WI38 (cell line): Measurements from ENCODE around the gene ZNF616.

Experiments
- H3K4me3 ChIP-seq: 2 replicates; pipeline ENCODE4 v1.5.1; 2011; ENCODE audit warnings: low read depth, mild to moderate bottlenecking, control low read depth, low read length
- TF ChIP-seq, protein P1 (sequence below): IDR thresholded peaks from 2 replicates; pipeline ENCODE4 v1.5.1; 2012; ENCODE audit warnings: low read depth, mild to moderate bottlenecking, control low read depth, low read length

The ZNF616 gene

DNA sequence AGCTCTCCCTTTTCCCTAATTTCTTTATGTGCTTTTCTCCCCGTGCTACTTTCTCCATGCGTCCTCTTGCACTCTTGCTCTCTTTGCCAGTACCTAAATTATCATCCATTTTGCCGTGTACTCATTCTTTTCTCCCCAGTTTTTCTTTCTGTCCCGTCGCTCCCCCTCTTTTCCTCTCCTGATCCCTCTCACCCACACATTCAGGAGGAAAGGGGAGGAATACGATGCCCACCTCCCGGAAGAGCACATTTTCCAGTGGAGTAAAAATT is 821 bp downstream of the ZNF616 start:
- peak overlapping the region; percentile 97 for H3K4me3 ChIP-seq
- TF ChIP-seq, protein P1, sequence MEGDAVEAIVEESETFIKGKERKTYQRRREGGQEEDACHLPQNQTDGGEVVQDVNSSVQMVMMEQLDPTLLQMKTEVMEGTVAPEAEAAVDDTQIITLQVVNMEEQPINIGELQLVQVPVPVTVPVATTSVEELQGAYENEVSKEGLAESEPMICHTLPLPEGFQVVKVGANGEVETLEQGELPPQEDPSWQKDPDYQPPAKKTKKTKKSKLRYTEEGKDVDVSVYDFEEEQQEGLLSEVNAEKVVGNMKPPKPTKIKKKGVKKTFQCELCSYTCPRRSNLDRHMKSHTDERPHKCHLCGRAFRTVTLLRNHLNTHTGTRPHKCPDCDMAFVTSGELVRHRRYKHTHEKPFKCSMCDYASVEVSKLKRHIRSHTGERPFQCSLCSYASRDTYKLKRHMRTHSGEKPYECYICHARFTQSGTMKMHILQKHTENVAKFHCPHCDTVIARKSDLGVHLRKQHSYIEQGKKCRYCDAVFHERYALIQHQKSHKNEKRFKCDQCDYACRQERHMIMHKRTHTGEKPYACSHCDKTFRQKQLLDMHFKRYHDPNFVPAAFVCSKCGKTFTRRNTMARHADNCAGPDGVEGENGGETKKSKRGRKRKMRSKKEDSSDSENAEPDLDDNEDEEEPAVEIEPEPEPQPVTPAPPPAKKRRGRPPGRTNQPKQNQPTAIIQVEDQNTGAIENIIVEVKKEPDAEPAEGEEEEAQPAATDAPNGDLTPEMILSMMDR: no peak

DNA sequence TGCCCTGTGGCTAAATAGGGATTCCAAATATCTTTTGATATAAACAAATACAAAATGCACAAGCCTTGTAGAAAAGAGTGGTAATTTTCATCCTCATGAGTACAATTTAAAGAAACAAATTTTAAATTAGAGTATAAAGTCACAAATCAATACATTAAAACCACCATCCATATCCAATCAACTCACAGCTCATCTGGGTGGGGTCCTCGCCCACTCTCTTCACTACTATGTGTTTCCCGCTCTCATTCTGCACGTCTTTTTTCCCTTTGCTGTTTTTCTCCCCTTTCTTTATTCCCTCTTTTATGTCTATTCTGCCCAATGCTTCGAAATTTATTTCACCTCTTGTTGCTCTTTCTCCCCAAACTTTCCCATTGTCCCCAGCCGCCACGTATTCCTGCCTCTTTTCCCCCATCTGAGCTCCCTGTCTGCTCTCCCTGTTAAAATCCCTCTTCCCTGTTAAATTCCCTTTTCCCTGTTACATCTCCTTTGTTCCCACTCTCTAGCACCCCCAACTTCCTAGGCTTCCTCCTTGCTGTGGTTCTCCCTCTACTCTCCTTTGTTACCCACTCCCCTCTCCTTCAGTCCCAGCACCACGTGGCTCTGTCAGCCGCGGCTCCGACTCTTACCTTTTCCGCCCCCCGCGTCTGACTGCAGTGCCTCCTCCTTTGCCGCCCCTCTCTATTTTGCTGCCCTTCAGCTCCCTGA is 1.3 kb downstream of the ZNF616 start:
- peak overlapping the region; percentile 97 for H3K4me3 ChIP-seq

DNA sequence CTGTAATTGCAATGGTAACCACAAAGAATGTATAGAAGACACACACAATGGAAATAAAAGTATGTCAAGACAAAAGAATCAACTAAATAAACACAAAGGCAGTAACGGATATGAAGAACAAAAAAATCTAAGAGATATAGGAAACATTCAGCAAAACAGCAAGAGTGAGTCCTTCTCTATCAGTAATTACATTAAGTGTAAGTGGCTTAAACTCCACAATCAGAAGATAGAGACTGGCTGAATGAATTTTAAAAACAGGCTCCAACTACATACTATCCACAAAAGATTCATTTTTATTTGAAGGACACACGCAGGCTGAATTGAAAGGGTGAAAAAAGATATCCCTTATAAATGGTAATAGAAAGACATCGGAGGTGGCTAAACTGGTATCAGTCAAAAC is 19.5 kb downstream of the ZNF616 start:
- TF ChIP-seq, protein P1: no peak
- H3K4me3 ChIP-seq: no peak overlapping the region

More for the DNA sequence above, 1.3 kb downstream of the ZNF616 start:
- TF ChIP-seq, protein P1: no peak

DNA sequence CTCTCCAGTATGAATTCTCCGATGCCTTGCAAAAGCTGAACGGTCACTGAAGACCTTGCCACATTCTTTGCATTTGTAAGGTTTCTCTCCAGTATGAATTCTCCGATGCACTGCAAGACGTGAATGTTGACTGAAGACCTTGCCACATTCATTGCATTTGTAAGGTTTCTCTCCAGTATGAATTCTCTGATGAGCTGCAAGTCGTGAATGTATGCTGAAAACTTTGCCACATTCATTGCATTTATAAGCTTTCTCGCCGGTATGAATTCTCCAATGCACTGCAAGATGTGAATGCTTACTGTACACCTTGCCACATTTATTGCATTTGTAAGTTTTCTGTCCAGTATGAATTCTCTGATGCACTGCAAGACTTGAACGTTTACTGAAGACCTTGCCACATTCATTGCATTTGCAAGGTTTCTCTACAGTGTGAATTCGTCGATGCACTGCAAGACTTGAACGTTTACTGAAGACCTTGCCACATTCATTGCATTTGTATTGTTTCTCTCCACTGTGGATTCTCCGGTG is 24.1 kb downstream of the ZNF616 start:
- H3K4me3 ChIP-seq: no peak overlapping the region
- TF ChIP-seq, protein P1: no peak

DNA sequence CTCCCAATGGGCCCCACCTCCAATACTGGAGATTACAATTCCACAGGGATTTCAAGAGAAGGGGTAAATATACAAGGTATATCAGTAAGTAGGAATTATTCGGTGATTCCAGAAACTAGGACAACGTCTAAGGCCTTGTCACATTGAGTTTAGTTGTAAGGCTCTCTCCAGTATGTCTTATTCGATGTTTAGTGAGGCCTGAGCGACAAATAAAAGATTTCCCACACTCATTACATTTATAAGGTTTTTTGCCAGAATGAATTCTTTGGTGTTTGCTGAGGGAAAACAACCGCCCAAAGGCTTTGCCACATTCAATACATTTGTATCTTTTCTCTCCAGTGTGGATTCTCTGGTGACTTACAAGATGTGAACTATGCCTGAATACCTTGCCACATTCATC is 25.0 kb downstream of the ZNF616 start:
- no peak overlapping the region for H3K4me3 ChIP-seq
- TF ChIP-seq, protein P1: no peak

DNA sequence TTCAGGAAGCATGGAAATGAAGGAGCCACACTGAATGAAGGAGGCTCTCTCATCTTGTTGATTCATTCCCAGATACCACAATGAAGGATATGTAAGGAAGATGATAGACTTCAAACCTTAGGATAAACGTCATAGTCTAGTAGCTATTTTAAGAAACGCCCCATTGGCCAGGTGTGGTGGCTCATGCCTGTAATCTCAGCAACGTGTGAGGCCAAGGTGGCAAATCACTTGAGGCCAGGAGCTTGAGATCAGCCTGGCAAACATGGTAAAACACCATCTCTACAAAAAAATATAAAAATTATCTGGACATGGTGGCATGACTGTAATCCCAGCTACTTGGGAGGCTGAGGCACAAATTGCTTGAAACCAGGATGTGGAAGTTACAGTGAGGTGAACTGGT is 27.1 kb downstream of the ZNF616 start:
- TF ChIP-seq, protein P1: no peak
- no peak overlapping the region for H3K4me3 ChIP-seq

DNA sequence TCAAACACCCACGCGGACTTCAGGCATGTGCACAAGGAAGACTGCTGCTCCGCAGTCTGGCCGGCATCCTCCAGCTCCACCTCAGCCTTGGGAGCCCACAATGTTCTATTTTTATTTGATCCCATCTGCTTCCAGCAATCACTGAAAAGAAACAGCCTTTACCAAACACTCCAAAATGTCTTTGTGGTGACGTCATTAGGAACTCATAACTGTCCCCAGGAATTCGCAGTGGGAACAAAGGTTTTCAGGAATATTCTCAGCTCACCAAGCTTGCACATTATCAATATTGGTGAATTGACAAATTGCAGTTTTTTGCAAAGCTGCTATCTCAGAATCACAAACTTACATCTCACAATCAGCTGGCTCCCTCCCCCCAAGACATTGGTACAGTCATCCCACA is 29.0 kb downstream of the ZNF616 start:
- TF ChIP-seq, protein P1: no peak
- no peak overlapping the region for H3K4me3 ChIP-seq
